Hepatic stellate cell (primary cell): ENCODE data around the gene CPEB4.

ENCODE experiments used
- DNase-seq: peaks from one replicate; pipeline ENCODE4 v3.0.0; 2011; ENCODE audit warnings: low spot score

Gene CPEB4

GRCh38 chr5:173887610-173888472 lies at the start of gene CPEB4:
Gene CPEB4, plus strand, starts transcription at chr5:173888349. Its CDS starts 1,385 bp downstream, at chr5:173889734.
- DNase-seq = peak; percentile 98

GRCh38 chr5:173839117-173839713 lies 48.9 kb upstream of the CPEB4 start:
- no peak for DNase-seq

GRCh38 chr5:173840111-173840983 lies 47.8 kb upstream of the CPEB4 start:
- DNase-seq = no peak

DNA sequence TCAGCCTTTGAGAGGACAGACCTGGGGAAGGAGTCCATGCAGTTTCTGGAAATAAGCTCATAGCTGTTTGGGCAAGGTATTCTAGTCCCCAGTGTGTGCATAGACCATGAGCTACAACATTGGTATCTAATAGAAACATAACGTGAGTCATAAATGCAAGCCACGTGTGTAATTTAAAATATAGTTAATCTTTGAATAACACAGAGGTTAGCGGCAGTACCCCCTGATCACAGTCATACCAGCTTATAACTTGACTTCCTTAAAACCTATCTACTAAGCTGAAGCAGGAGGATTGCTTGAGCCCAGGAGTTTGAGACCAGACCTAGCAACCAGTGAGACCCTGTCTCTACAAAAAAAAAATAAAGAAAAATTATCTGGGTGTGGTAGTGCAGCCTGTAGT lies 46.4 kb upstream of the CPEB4 start:
- no peak for DNase-seq

- no peak for DNase-seq
These were observed 44.4 kb upstream of the CPEB4 start for GRCh38 chr5:173843794-173844193.

DNA sequence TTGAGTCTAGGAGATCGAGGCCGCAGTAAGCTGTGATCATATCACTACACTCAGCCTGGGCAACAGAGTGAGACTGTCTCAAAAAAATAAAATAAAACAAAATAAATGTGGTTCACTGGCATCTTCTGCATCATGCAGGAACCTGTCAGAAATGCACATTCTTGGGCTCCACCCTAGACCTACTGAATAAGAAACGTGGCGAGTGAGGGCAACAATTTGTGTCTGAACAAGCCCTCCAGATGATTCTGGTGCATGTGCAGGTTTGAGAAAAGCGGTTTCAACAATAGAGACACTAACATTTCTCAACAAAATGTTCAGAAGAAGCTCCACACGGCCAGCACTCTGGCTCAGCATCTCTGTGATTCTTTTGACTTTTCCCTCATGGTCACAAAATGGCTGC lies 42.8 kb upstream of the CPEB4 start:
- DNase-seq = no peak

DNA sequence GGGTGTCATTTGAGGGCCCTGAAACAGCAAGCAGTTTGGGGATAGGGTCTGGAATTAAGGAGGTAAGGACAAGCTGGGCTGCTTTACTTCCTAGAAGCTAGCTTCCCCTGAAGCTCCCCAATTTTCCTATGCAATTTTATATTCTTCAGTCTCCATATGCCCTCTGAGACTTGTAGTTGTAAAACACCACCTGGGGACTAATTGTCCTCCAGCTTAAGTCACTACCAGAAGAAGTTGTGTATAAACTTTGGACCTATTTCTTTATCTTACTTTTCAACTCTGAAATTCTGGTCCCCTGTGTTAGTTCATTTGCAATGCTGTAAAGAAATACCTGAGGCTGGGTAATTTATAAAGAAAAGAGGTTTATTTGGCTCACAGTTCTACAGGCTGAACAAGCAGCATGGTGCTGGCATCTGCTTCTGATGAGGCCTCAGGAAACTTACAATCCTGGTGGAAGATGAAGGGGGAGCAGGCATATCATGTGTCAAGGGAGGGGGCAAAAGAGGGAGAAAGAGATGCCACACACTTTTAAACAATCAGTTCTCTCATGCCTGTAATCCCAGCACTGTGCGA lies 41.1 kb upstream of the CPEB4 start:
- no peak for DNase-seq

DNA sequence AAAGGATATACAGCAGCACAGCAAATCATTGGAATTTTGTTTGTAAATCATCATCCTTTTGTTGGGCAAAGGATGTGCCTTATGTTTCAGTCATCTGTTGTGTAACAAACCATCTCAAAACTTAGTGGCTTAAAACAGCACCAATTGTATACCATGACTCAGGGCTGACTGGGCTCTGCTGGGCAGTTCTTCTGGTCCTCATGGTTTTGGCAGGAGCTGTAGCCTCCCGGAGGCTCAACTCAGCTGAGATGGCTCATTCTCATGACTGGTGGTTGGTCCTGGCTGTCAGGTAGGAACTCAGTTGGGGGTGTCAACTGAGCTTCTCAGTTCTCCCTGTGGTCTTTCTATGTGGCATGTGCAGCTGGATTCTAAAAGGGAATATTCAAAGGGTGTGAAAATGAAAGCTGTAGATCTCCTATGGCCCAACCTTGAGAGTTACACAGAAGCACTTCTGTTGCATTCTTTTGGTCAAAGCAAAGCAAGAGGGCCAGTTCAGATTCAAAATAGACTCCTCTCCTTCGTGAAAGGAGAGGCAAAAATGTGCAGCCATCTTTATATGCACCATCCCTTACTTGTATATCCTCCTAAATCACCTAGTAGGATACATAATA lies 39.1 kb upstream of the CPEB4 start:
- no peak for DNase-seq

DNA sequence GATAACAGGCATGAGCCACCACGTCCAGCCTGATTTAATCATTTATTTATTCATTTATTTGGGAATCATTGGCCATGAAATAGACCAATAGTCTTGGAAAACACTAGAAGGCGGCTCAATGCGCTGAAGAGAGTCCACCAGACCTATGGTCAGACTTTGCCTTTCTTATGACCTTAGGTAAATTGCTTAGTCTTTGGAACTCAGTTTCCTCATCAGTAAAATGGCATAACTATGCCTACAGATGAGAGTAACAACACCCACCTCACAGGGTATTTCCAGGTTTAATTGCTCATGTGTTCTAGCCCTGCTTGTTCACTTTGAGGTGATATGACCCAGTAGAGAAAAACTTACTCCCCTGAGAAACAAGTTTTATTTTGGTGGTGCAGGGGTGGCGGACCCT lies 38.2 kb upstream of the CPEB4 start:
- no peak for DNase-seq

DNA sequence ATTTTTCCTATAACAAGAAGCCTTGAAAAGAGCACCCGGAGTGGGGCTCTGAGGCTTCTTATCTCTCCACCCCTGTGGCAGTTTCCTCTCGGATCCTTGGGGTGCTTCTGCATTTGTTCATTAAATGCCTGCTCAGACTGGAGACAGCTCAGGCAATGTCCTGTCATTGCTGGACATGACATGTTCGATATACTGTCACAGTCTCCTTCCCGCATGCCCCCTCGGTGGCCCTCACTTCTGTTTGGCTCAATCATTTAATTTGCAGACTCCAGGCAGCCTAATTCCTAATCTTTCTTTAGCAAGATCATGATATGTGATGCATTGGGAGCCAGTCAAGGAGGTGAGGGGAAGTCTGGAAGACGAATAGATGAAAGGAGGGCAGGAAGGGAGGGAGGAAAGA lies 37.5 kb upstream of the CPEB4 start:
- DNase-seq = no peak

- DNase-seq = no peak
These were observed 36.4 kb upstream of the CPEB4 start for GRCh38 chr5:173851595-173852243.

DNA sequence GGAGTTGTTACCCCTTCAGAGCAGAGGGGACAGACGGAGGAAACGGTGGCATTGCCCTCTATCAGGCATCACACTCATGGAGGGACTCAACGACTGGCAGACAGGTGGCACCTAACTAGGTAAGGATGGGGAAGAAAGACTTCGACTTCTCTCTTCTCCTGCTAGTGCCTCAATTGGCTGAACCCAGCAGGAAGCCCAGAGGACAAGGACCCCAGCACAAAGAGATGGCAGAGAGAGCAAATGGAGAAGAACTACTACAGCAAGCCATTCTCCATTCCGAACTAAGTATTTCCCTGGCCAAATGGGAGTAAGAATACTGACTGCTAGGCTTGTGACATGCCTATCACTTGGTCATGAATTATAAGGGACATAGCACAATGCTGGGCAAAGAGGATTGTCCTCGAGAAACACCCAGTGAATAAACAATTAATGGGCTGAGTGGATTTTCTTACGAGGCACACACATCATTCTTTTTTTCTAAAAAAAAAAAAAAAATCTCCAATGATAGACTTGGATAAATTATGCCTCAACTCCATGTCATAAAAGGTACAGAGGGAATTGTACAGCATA lies 35.3 kb upstream of the CPEB4 start:
- DNase-seq = no peak

- no peak for DNase-seq
These were observed 34.6 kb upstream of the CPEB4 start for GRCh38 chr5:173853370-173854131.

DNA sequence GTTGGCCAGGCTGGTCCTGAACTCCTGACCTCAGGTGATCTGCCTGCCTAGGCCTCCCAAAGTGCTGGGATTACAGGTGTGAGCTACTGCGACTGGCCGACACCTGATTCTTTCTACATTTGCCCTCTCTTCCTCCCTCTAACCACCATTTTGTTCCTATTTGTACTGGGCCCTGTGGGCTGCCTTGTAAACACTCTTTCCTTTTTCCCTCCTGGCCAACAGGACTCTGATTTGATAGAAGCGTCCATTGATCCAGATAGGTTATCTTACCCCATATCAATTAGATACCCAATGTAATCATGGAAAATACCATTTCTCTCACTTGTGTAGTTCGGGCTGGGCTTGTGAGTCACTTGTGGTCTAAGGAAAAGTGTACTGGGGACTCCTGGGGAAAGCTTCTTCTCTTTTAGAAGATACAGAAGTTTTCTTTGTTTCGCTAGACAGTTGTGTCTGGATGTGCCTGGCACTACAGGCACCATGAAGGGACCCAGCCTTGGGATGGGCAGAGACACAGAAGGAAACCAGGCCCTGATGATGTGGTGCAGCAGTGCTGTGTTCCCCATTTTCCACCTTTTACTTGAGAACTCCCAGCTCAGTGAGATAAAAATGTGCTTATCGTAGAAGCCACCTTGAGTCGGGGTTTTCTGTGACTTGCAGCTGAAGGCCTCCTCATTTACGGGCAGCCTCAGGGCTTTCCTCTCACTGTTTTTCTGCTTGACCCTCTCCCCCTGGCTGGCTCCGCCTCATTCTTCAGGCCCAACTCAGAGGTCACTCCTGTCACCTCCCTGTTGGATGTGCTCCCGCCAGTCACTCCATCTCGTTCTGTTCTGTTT lies 32.8 kb upstream of the CPEB4 start:
- no peak for DNase-seq

- DNase-seq = no peak
These were observed 32.0 kb upstream of the CPEB4 start for GRCh38 chr5:173855995-173856656.

GRCh38 chr5:173857234-173857633 lies 30.9 kb upstream of the CPEB4 start:
- DNase-seq = no peak

GRCh38 chr5:173858021-173858669 lies 30.0 kb upstream of the CPEB4 start:
- no peak for DNase-seq
